Ascending aorta (tissue), 2 donors: Measurements from ENCODE around the gene PPP2CA. TPM values are rescaled to one million over a fixed set of nuclear protein-coding genes. Genes with fewer than 3 reads are reported as not detected.
"Not testable (repeated sequence)": the region's sequence is repeated elsewhere in the genome, so short reads cannot be mapped to it uniquely, and the experiment has no call there.

ENCODE experiments used
- DNase-seq, 2 donors: peaks; one replicate each; pipeline ENCODE4 v3.0.0-alpha.2; 2019; ENCODE audit warnings: low spot score in 2 of 2
- H3K27ac ChIP-seq, 2 donors: fragments of 200-600 bp; sonication (generic); one replicate each; pipeline ENCODE4 v1.5.1; 2016 to 2017; ENCODE audit warnings: mild to moderate bottlenecking in 1 of 2
- H3K27me3 ChIP-seq: fragments of 200-600 bp; sonication (generic); one replicate; pipeline ENCODE4 v1.5.1; 2017
- H3K36me3 ChIP-seq, 2 donors: fragments of 200-600 bp; sonication (generic); one replicate each; pipeline ENCODE4 v1.5.1; 2016
- H3K4me1 ChIP-seq, 2 donors: fragments of 200-600 bp; sonication (generic); one replicate each; pipeline ENCODE4 v1.5.1; 2016 to 2017; ENCODE audit warnings: mild to moderate bottlenecking in 1 of 2
- H3K4me3 ChIP-seq, 2 donors: fragments of 200-600 bp; sonication (generic); one replicate each; pipeline ENCODE4 v1.5.1; 2016 to 2017; ENCODE audit warnings: mild to moderate bottlenecking in 1 of 2
- H3K9me3 ChIP-seq, 2 donors: fragments of 200-600 bp; sonication (generic); one replicate each; pipeline ENCODE4 v1.5.1; 2016
- CTCF ChIP-seq, 3 experiments: fragments of 200-600 bp in 2 of 3; fragments of 450-650 bp in 1 of 3; sonication (generic) in 2 of 3; IDR thresholded peaks; one replicate each; pipeline ENCODE4 v1.5.1; 2016 to 2019; ENCODE audit warnings: antibody characterized with exemption in 3 of 3, mild to moderate bottlenecking in 1 of 3, moderate library complexity in 1 of 3
- intact Hi-C: fragments of 100-400 bp; cut with DNase I; formaldehyde crosslinking; loops from one replicate; pipeline ENCODE4 v1.15.1; 2023
- total RNA-seq: library from RNA; depleted of rRNA; stranded (reverse); fragments of >200 nt; gene quantifications from one replicate; pipeline ENCODE4 v1.1.0, GENCODE V29; 2016

PPP2CA gene
- total RNA-seq, 1 donor from 2014 or later: 26.2 TPM

- Histone ChIP-seq H3K4me3 (no peak overlapping the region), H3K9me3 (peaks cover 0 to 7% of the 10 kb centered on the region in 2 donors), H3K27ac (no peak overlapping the region), H3K4me1 (no peaks in the 10 kb centered on the region), H3K36me3 (no peaks in the 10 kb centered on the region), H3K27me3 (no peaks in the 10 kb centered on the region)
- intact Hi-C loops: no loop called here
- DNase-seq: no peak
- no peak for TF ChIP-seq CTCF (IDR thresholded peaks at IDR 0.05)
Measured at GRCh38 chr5:134267366-134268018, 41.6 kb upstream of the PPP2CA start.

DNA sequence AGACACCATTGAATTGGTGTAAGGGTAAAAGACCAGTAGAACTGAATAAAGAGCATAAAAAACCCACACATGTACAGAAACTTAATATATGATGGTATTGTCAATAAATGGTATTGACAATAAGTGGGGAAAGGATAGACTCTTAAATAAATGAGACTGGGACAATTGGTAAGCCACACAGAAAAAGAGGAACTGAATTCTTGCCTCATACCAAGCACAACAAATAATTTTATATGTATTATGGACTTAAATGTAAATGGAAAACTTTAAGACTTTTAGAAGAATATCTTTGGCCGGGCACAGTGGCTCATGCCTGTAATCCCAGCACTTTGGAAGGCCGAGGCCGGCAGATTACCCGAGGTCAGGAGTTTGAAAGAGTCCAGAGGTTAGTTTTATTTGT, 37.9 kb upstream of the PPP2CA start:
- intact Hi-C loops: no loop called here
- DNase-seq: no peak

DNA sequence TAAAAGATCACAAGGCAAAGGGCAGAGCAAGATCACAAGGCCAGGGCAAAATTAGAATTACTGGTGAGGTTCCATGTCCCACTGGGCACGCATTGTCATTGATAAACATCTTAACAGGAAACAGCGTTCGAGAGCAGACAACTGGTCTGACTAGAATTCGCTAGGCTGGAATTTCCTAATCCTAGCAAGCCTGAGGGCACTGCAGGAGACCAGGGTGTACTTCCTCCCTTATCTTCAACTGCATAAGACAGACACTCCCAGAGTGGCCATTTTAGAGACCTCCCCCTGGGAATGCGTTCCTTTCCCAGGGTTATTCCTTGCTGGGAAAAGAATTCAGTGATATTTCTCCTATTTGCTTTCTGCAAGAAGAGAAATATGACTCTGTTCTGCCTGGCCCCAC, 36.8 kb upstream of the PPP2CA start:
- H3K4me3 ChIP-seq, H3K9me3 ChIP-seq, H3K27me3 ChIP-seq, H3K4me1 ChIP-seq, DNase-seq, intact Hi-C loops, H3K27ac ChIP-seq, H3K36me3 ChIP-seq: not testable (repeated sequence)

More for the DNA sequence above, 37.9 kb upstream of the PPP2CA start:
- Histone ChIP-seq H3K4me3 (no peak overlapping the region), H3K4me1 (no peaks in the 10 kb centered on the region), H3K27me3 (no peaks in the 10 kb centered on the region), H3K27ac (no peak overlapping the region), H3K36me3 (no peaks in the 10 kb centered on the region), H3K9me3 (peaks cover 0 to 6% of the 10 kb centered on the region in 2 donors)
- no peak for TF ChIP-seq CTCF (IDR thresholded peaks at IDR 0.05)

DNA sequence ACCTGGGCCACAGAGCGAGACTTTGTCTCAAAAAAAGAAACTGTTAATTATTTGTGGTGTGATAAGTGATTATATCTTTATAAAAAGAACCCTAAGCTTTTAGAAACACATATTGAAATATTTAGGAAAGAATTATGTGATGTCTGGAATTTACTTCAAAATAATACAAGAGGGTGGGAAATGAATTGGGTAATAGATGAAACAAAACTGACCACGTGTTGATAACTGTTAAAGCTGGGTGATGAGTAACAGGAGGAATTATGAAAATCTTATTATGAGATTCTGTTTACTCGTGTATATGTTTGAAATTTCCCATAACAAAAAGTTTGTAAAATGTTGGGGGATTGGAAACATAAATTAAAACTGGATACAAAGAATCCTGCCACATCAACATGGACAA, 33.0 kb upstream of the PPP2CA start:
- Histone ChIP-seq H3K4me1 (no peaks in the 10 kb centered on the region), H3K4me3 (no peak overlapping the region), H3K27ac (no peak overlapping the region), H3K36me3 (no peaks in the 10 kb centered on the region), H3K9me3 (peaks cover 0 to 6% of the 10 kb centered on the region in 2 donors), H3K27me3 (no peaks in the 10 kb centered on the region)
- no peak for TF ChIP-seq CTCF (IDR thresholded peaks at IDR 0.05)
- intact Hi-C loops: no loop called here
- no peak for DNase-seq

DNA sequence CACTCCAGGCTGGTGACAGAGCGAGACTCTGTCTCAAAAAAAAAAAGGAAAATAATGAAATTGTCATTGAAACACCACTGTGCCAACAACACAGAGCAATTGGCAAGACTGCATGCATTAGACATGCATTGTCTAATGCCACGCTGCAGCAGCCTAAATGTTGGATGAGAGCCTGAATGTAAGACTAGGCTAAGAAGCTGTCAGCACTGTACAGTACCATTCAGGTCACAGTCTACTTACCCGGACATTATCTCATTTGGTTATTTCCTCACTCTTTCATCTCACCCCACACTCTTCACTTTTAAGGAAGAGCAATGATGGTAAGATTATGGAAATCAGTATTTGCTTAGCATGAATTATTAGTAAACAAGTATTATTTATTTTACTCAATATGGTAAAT, 31.3 kb upstream of the PPP2CA start:
- Histone ChIP-seq H3K4me3 (no peak overlapping the region), H3K4me1 (no peaks in the 10 kb centered on the region), H3K27me3 (no peaks in the 10 kb centered on the region), H3K9me3 (no peaks in the 10 kb centered on the region), H3K36me3 (no peaks in the 10 kb centered on the region), H3K27ac (no peak overlapping the region)
- intact Hi-C loops: no loop called here
- no peak for DNase-seq
- no peak for TF ChIP-seq CTCF (IDR thresholded peaks at IDR 0.05)

- Histone ChIP-seq H3K9me3 (no peaks in the 10 kb centered on the region), H3K4me1 (no peaks in the 10 kb centered on the region), H3K4me3 (no peak overlapping the region), H3K27ac (no peak overlapping the region), H3K36me3 (no peaks in the 10 kb centered on the region), H3K27me3 (no peaks in the 10 kb centered on the region)
- no peak for DNase-seq
- no peak for TF ChIP-seq CTCF (IDR thresholded peaks at IDR 0.05)
- intact Hi-C loops: no loop called here
Measured at GRCh38 chr5:134255418-134256150, 29.7 kb upstream of the PPP2CA start.

DNA sequence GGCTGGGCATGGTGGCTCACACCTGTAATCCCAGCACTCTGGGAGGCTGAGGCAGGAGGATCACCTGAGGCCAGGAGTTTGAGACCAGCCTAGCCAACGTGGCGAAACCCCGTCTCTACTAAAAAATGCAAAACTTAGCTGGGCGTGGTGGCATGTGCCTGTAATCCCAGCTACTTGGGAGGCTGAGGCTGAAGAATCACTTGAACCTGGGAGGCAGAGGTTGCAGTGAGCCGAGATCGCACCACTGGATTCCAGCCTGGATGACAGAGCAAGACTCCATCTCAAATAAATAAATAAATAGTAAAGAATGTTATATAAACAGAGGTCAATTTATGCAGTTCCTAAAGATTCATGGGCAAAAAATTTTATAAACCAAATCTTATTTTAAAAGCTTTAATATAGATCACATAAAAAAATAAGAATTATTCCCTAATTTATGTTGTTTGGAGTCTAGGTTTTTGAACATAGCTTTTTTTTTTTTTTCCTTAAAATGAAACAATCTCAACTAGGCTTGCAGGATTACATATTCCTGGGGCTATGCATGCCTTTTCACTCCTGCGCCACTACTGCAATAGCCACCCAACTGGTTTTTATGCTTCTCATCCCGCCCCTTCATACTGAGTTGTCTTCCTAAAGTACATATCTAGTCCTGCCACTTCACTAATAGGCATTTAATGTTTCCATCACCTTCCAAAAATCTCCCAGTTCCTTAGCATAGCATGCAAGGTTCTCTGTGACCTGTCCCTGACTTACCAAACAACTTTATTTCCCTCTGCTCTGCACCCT, 27.7 kb upstream of the PPP2CA start:
- H3K4me1 ChIP-seq, H3K4me3 ChIP-seq, H3K27me3 ChIP-seq, DNase-seq, H3K9me3 ChIP-seq, intact Hi-C loops, H3K27ac ChIP-seq, H3K36me3 ChIP-seq: not testable (repeated sequence)
